Lung (tissue), 12 donors: ENCODE data around the gene IDE. TPM values are rescaled to one million over a fixed set of nuclear protein-coding genes. Genes with fewer than 3 reads are reported as not detected.

Source experiments
- ATAC-seq: fragments of 200-7000 bp; cut with Tn5 transposase; one replicate; pipeline ENCODE4 v1.9.1; 2020; ENCODE audit warnings: moderate number of reproducible peaks; ENCODE audit not compliant: insufficient read depth, low FRiP score
- DNase-seq, 3 donors: peaks; one replicate each; pipeline ENCODE4 v3.0.0-alpha.2; 2013 to 2017
- H3K27ac ChIP-seq, 2 donors: one replicate each; pipeline ENCODE4 v1.5.1; 2013; ENCODE audit warnings: mild to moderate bottlenecking in 2 of 2, moderate library complexity in 2 of 2, control low read depth in 1 of 2, inconsistent platforms in 1 of 2, low read depth in 1 of 2, low read length in 1 of 2
- H3K27me3 ChIP-seq, 3 donors: one replicate each; pipeline ENCODE4 v1.5.1; 2013; ENCODE audit warnings: low read length in 2 of 3; ENCODE audit not compliant: control insufficient read depth in 3 of 3, insufficient read depth in 3 of 3
- H3K36me3 ChIP-seq, 4 donors: one replicate each; pipeline ENCODE4 v1.5.1; 2013; ENCODE audit warnings: low read length in 4 of 4, mild to moderate bottlenecking in 1 of 4, moderate library complexity in 1 of 4; ENCODE audit not compliant: control insufficient read depth in 4 of 4, insufficient read depth in 4 of 4
- H3K4me1 ChIP-seq, 5 donors: one replicate each; pipeline ENCODE4 v1.5.1; 2013; ENCODE audit warnings: low read length in 5 of 5, mild to moderate bottlenecking in 2 of 5, moderate library complexity in 1 of 5; ENCODE audit not compliant: control insufficient read depth in 5 of 5, insufficient read depth in 5 of 5
- H3K4me3 ChIP-seq: one replicate; pipeline ENCODE4 v1.5.1; 2013; ENCODE audit warnings: mild to moderate bottlenecking, control low read depth, moderate library complexity
- H3K9ac ChIP-seq, 2 donors: one replicate each; pipeline ENCODE4 v1.5.1; 2013; ENCODE audit warnings: low read length in 2 of 2, control low read depth in 1 of 2; ENCODE audit not compliant: insufficient read depth in 1 of 2
- H3K9me3 ChIP-seq, 4 donors: one replicate each; pipeline ENCODE4 v1.5.1; 2013; ENCODE audit warnings: low read length in 3 of 4, mild to moderate bottlenecking in 1 of 4, moderate library complexity in 1 of 4; ENCODE audit not compliant: control insufficient read depth in 4 of 4, insufficient read depth in 3 of 4
- WGBS, 2 donors: extraction: QIAGEN DNeasy Blood & Tissue Kit; methylation state at CpG; one replicate each; pipeline ENCODE4 v1.1.7; 2013; 5-methylcytosine and 5-hydroxymethylcytosine counted together
- polyA plus RNA-seq, 2 donors: library from polyadenylated mRNA; stranded (reverse); fragments of 200-250 nt; gene quantifications; one replicate each; pipeline ENCODE4 v1.2.1, GENCODE V29; 2013
- total RNA-seq, 2 donors: library from RNA; depleted of rRNA in 1 of 2; stranded (reverse); fragments of >200 nt in 1 of 2; gene quantifications; one replicate each; pipeline ENCODE4 v1.2.1, GENCODE V29; 2014 to 2021
- TF ChIP-seq, protein P1 (sequence below): IDR thresholded peaks from 2 replicates; pipeline ENCODE4 v1.5.1; 2012; ENCODE audit warnings: mild to moderate bottlenecking; ENCODE audit errors: control extremely low read depth, extremely low read depth
- donor health status: control.
- donor health status: control.
- donor health status: Bipolar disorder and iron deficiency.
- donor health status: healthy.
- donor health status: DM: yes; HTN: yes; CAD: no.

Gene IDE
- total and polyA plus RNA-seq, 4 donors: 9.1 to 39.2 (median 21.0) TPM

DNA sequence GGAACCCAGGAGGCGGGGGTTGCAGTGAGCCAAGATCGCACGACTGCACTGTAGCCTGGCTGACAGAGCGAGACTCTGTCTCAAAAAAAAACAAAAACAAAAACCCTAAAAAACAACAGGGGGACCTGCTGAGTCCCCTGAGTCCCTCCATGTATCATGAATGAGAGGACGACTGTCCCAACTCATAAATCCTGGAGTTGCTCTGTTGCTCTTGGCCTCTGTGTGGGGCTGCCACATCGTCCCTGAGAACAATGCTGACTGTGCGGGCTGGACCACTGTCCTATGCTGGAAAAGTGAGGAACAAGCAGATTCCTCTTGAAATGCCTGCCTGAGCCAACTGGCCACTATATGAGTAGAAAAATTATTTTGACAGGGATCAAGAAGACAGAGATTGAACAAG, 122.5 kb downstream of the IDE start:
- no peaks in the 10 kb centered on the region for H3K9me3 ChIP-seq
- H3K9ac ChIP-seq: no peak overlapping the region
- H3K27me3 ChIP-seq: no peaks in the 10 kb centered on the region
- H3K27ac ChIP-seq: no peak overlapping the region
- WGBS, 2 donors: 94 to 95% methylated on average over 7 of the region's 7 CpGs
- H3K4me1 ChIP-seq: no peaks in the 10 kb centered on the region
- H3K4me3 ChIP-seq: no peak overlapping the region
- ATAC-seq (no peak), DNase-seq (no peak)
- TF ChIP-seq, protein P1, sequence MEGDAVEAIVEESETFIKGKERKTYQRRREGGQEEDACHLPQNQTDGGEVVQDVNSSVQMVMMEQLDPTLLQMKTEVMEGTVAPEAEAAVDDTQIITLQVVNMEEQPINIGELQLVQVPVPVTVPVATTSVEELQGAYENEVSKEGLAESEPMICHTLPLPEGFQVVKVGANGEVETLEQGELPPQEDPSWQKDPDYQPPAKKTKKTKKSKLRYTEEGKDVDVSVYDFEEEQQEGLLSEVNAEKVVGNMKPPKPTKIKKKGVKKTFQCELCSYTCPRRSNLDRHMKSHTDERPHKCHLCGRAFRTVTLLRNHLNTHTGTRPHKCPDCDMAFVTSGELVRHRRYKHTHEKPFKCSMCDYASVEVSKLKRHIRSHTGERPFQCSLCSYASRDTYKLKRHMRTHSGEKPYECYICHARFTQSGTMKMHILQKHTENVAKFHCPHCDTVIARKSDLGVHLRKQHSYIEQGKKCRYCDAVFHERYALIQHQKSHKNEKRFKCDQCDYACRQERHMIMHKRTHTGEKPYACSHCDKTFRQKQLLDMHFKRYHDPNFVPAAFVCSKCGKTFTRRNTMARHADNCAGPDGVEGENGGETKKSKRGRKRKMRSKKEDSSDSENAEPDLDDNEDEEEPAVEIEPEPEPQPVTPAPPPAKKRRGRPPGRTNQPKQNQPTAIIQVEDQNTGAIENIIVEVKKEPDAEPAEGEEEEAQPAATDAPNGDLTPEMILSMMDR: no peak
- peaks cover 3 to 16% (median 13%) of the 10 kb centered on the region in 4 donors for H3K36me3 ChIP-seq

GRCh38 chr10:92450896-92451295, 123.0 kb downstream of the IDE start:
- Histone ChIP-seq H3K9ac (no peak overlapping the region), H3K36me3 (peaks cover 1 to 15% (median 10%) of the 10 kb centered on the region in 4 donors), H3K27me3 (no peaks in the 10 kb centered on the region), H3K9me3 (no peaks in the 10 kb centered on the region), H3K4me3 (no peak overlapping the region), H3K27ac (no peak overlapping the region), H3K4me1 (no peaks in the 10 kb centered on the region)
- DNase-seq: no peak
- WGBS, 2 donors: 83 to 91% methylated on average over 2 of the region's 2 CpGs
- TF ChIP-seq, protein P1: no peak
- ATAC-seq: no peak

DNA sequence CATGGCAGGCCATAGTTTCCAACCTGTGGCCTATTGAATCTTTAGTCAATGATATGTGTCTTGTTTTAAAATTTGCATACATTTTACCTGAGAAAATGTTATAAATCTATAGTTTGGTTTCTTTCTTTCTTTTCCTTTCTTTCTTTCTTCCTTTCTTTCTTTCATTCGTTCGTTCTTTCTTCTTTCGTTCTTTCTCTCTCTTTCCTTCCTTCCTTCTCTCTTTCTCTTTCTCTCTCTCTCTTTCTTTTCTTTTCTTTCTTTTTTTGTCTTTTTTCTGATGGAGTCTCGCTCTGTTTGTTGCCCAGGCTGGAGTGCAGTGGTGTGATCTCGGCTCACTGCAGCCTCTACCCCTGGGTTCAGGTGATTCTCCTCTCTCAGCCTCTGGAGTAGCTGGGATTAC, 133.3 kb downstream of the IDE start:
- 94% methylated on average over 5 of the region's 5 CpGs for WGBS, 2 donors
- no peak for ATAC-seq
- no peaks in the 10 kb centered on the region for H3K9me3 ChIP-seq
- H3K4me3 ChIP-seq: no peak overlapping the region
- no peaks in the 10 kb centered on the region for H3K27me3 ChIP-seq
- TF ChIP-seq, protein P1: no peak
- DNase-seq: no peak
- H3K36me3 ChIP-seq: no peaks in the 10 kb centered on the region
- H3K9ac ChIP-seq: no peak overlapping the region
- H3K4me1 ChIP-seq: no peaks in the 10 kb centered on the region
- H3K27ac ChIP-seq: no peak overlapping the region

GRCh38 chr10:92438220-92438619, 135.7 kb downstream of the IDE start:
- TF ChIP-seq, protein P1: no peak
- no peaks in the 10 kb centered on the region for H3K36me3 ChIP-seq
- H3K4me3 ChIP-seq: no peak overlapping the region
- no peak overlapping the region for H3K9ac ChIP-seq
- no peaks in the 10 kb centered on the region for H3K4me1 ChIP-seq
- no peaks in the 10 kb centered on the region for H3K9me3 ChIP-seq
- DNase-seq (no peak), ATAC-seq (no peak)
- 92 to 94% methylated on average over 6 of the region's 6 CpGs for WGBS, 2 donors
- no peaks in the 10 kb centered on the region for H3K27me3 ChIP-seq
- H3K27ac ChIP-seq: no peak overlapping the region
